SH-SY5Y (cell line): ENCODE data around the gene TBC1D30.

Experiments used
- GATA2 ChIP-seq: IDR thresholded peaks from 2 replicates; pipeline ENCODE4 v1.6.1; 2011; ENCODE audit warnings: mild to moderate bottlenecking, low read depth, low read length
- GATA3 ChIP-seq: IDR thresholded peaks from 2 replicates; pipeline ENCODE4 v1.6.1; 2011; ENCODE audit warnings: low read depth, mild to moderate bottlenecking, low read length, moderate library complexity

GRCh38 chr12:64791036-64791435, 33.4 kb upstream of the TBC1D30 start:
- TF ChIP-seq GATA2 (no peak), GATA3 (no peak)
